A549 (cell line): Measurements from ENCODE around the gene MYOM1. TPM values are rescaled to one million over a fixed set of nuclear protein-coding genes. Genes with fewer than 3 reads are reported as not detected.

Source experiments
- ATAC-seq, 2 experiments: fragments of 200-7000 bp in 1 of 2; fragments of >200 bp in 1 of 2; cut with Nextera tagmentation in 1 of 2; cut with Tn5 transposase in 1 of 2; 3 replicates each; pipeline versions ENCODE4 v1.8.0 to v1.9.1; 2018 to 2020; ENCODE audit warnings: mild to moderate bottlenecking in 1 of 2, moderate library complexity in 1 of 2
- CTCF ChIA-PET: fragments of 300-600 bp; sonication (Branson Sonifier 250); formaldehyde crosslinking; extraction: SDS; loops from one replicate; lab custom pipeline; 2021; ENCODE audit warnings: antibody characterized with exemption, inconsistent platforms; lab: Yijun Ruan, JAX
- POLR2A ChIA-PET: fragments of 350-600 bp; formaldehyde crosslinking; extraction: SDS; loops from one replicate; lab custom pipeline; 2021; ENCODE audit warnings: antibody characterized with exemption, inconsistent platforms; lab: Yijun Ruan, JAX
- DNase-seq, 2 experiments: peaks; one replicate each; pipeline versions ENCODE4 v3.0.0 to v3.0.0-alpha.2; 2011 to 2016; ENCODE audit warnings: low read depth in 1 of 2, low spot score in 1 of 2
- FAIRE-seq: peaks from 2 replicates; lab custom pipeline; 2011; peaks lifted over from hg19 to GRCh38; lab: Jason Lieb, UNC
- H3K27ac ChIP-seq, 2 experiments: fragments of >200 bp; sonication (Bioruptor Twin); formaldehyde crosslinking; 3 replicates each; pipeline ENCODE4 v1.5.1; 2016 to 2017
- H3K4me1 ChIP-seq: fragments of >200 bp; sonication (Bioruptor Twin); formaldehyde crosslinking; 3 replicates; pipeline ENCODE4 v1.6.1; 2016
- H3K4me2 ChIP-seq: fragments of >200 bp; sonication (Bioruptor Twin); formaldehyde crosslinking; 3 replicates; pipeline ENCODE4 v1.6.1; 2016
- H3K4me3 ChIP-seq: fragments of >200 bp; sonication (Bioruptor Twin); formaldehyde crosslinking; 3 replicates; pipeline ENCODE4 v1.5.1; 2016
- H3K9me3 ChIP-seq: fragments of >200 bp; sonication (Bioruptor Twin); formaldehyde crosslinking; 3 replicates; pipeline ENCODE4 v1.6.1; 2016
- BCL3 ChIP-seq: fragments of >200 bp; sonication (Bioruptor Twin); formaldehyde crosslinking; IDR thresholded peaks from 3 replicates; pipeline ENCODE4 v1.6.1; 2016
- BHLHE40 ChIP-seq: IDR thresholded peaks from 2 replicates; pipeline ENCODE4 v1.6.1; 2012; ENCODE audit warnings: low read depth, low read length, inconsistent platforms
- CBX2 ChIP-seq: fragments of 200-600 bp; sonication (generic); IDR thresholded peaks from 2 replicates; pipeline ENCODE4 v1.6.1; 2016; ENCODE audit warnings: low read depth, mild to moderate bottlenecking, borderline replicate concordance
- CBX8 ChIP-seq: fragments of 200-600 bp; sonication (generic); IDR thresholded peaks from 2 replicates; pipeline ENCODE4 v1.6.1; 2016
- CEBPB ChIP-seq, 2 experiments: fragments of >200 bp in 1 of 2; sonication (Bioruptor Twin) in 1 of 2; formaldehyde crosslinking in 1 of 2; IDR thresholded peaks; 2 replicates each; pipeline ENCODE4 v1.6.1; 2012 to 2016
- CHD2 ChIP-seq: fragments of 150-350 bp; IDR thresholded peaks from 2 replicates; pipeline ENCODE4 v1.6.1; 2014; ENCODE audit warnings: low read length; ENCODE audit not compliant: partially characterized antibody
- E2F6 ChIP-seq: IDR thresholded peaks from 2 replicates; pipeline ENCODE4 v1.6.1; 2012; ENCODE audit warnings: low read depth, borderline replicate concordance
- EHF ChIP-seq: fragments of 250-450 bp; sonication (Bioruptor Pico); IDR thresholded peaks from 2 replicates; pipeline ENCODE4 v1.5.0; 2020; ENCODE audit warnings: mild to moderate bottlenecking
- EHMT2 ChIP-seq: fragments of 200-600 bp; sonication (generic); IDR thresholded peaks from 2 replicates; pipeline ENCODE4 v1.6.1; 2016; ENCODE audit warnings: antibody characterized with exemption, low read depth, mild to moderate bottlenecking, moderate library complexity
- FOSB ChIP-seq: fragments of 250-450 bp; sonication (Bioruptor Pico); IDR thresholded peaks from 2 replicates; pipeline ENCODE4 v1.5.0; 2020; ENCODE audit warnings: mild to moderate bottlenecking, moderate library complexity
- FOSL2 ChIP-seq, 2 experiments: fragments of 450-650 bp in 1 of 2; fragments of >200 bp in 1 of 2; sonication (Bioruptor Twin) in 1 of 2; formaldehyde crosslinking; IDR thresholded peaks; 2 replicates each; pipeline versions ENCODE4 v1.5.0 to v1.6.1; 2016 to 2020; ENCODE audit warnings: mild to moderate bottlenecking in 1 of 2, moderate library complexity in 1 of 2
- GATA3 ChIP-seq: IDR thresholded peaks from 2 replicates; pipeline ENCODE4 v1.6.1; 2012; ENCODE audit warnings: borderline replicate concordance
- HOXA7 ChIP-seq: fragments of 250-450 bp; sonication (Bioruptor Pico); IDR thresholded peaks from 2 replicates; pipeline ENCODE4 v1.5.0; 2020; ENCODE audit warnings: mild to moderate bottlenecking, moderate library complexity
- HOXB13 ChIP-seq: fragments of 250-450 bp; sonication (Bioruptor Pico); IDR thresholded peaks from 2 replicates; pipeline ENCODE4 v1.5.0; 2020; ENCODE audit warnings: low read depth, mild to moderate bottlenecking, moderate library complexity
- JUNB ChIP-seq: fragments of >200 bp; sonication (Bioruptor Twin); formaldehyde crosslinking; IDR thresholded peaks from 2 replicates; pipeline ENCODE4 v1.6.1; 2016
- MYC ChIP-seq: IDR thresholded peaks from 2 replicates; pipeline ENCODE4 v1.6.1; 2012; ENCODE audit warnings: mild to moderate bottlenecking, inconsistent platforms, low read length, improper control_type of control experiment, borderline replicate concordance
- NPAS2 ChIP-seq: fragments of 250-450 bp; sonication (Bioruptor Pico); IDR thresholded peaks from 2 replicates; pipeline ENCODE4 v1.8.0; 2022; ENCODE audit warnings: mild to moderate bottlenecking, moderate library complexity, borderline replicate concordance
- NR3C1 ChIP-seq: fragments of >200 bp; sonication (Bioruptor Twin); formaldehyde crosslinking; IDR thresholded peaks from 3 replicates; pipeline ENCODE4 v1.6.1; 2017
- PHF8 ChIP-seq: fragments of 200-600 bp; sonication (generic); IDR thresholded peaks from 2 replicates; pipeline ENCODE4 v1.6.1; 2016; ENCODE audit warnings: low read depth, mild to moderate bottlenecking, antibody characterized with exemption, moderate library complexity, borderline replicate concordance
- POLR2A ChIP-seq: IDR thresholded peaks from 2 replicates; pipeline ENCODE4 v1.6.1; 2012; ENCODE audit warnings: mild to moderate bottlenecking, low read length
- RAD21 ChIP-seq, 2 experiments: fragments of >200 bp in 1 of 2; sonication (Bioruptor Twin) in 1 of 2; formaldehyde crosslinking in 1 of 2; IDR thresholded peaks in 1 of 2; conservative IDR thresholded peaks in 1 of 2; 2 replicates in 1 of 2; 3 replicates in 1 of 2; pipeline ENCODE4 v1.6.1; 2012 to 2018; ENCODE audit warnings: inconsistent platforms in 1 of 2
- RARB ChIP-seq: fragments of 250-450 bp; sonication (Bioruptor Pico); IDR thresholded peaks from 2 replicates; pipeline ENCODE4 v1.8.0; 2021; ENCODE audit warnings: mild to moderate bottlenecking, moderate library complexity
- RFX5 ChIP-seq: fragments of 450-650 bp; IDR thresholded peaks from 2 replicates; pipeline ENCODE4 v1.7.1; 2014; ENCODE audit warnings: antibody characterized with exemption, mild to moderate bottlenecking, moderate library complexity
- RNF2 ChIP-seq: fragments of 200-600 bp; sonication (generic); IDR thresholded peaks from 2 replicates; pipeline ENCODE4 v1.6.1; 2016; ENCODE audit warnings: low read depth, mild to moderate bottlenecking, antibody characterized with exemption, moderate library complexity, borderline replicate concordance
- SMC3 ChIP-seq: fragments of >200 bp; sonication (Bioruptor Twin); formaldehyde crosslinking; IDR thresholded peaks from 3 replicates; pipeline ENCODE4 v1.6.1; 2018; ENCODE audit warnings: inconsistent platforms
- SREBF2 ChIP-seq: fragments of 450-650 bp; IDR thresholded peaks from 2 replicates; pipeline ENCODE4 v1.6.1; 2014; ENCODE audit warnings: mild to moderate bottlenecking, moderate library complexity
- TP53 ChIP-seq: fragments of 250-450 bp; sonication (Bioruptor Pico); IDR thresholded peaks from 2 replicates; pipeline ENCODE4 v1.5.0; 2021; ENCODE audit warnings: mild to moderate bottlenecking, moderate library complexity
- USF2 ChIP-seq: fragments of 450-650 bp; IDR thresholded peaks from 2 replicates; pipeline ENCODE4 v1.6.1; 2014; ENCODE audit warnings: antibody characterized with exemption
- ZC3H11A ChIP-seq: fragments of 450-650 bp; IDR thresholded peaks from 2 replicates; pipeline ENCODE4 v1.6.1; 2014; ENCODE audit warnings: antibody characterized with exemption, mild to moderate bottlenecking
- ZSCAN20 ChIP-seq: fragments of 250-450 bp; sonication (Bioruptor Pico); IDR thresholded peaks from 2 replicates; pipeline ENCODE4 v1.8.0; 2022; ENCODE audit warnings: mild to moderate bottlenecking, moderate library complexity
- WGBS: methylation state at CpG from one replicate; pipeline ENCODE4 v1.1.6; 2017; ENCODE audit errors: missing lambda C conversion rate; 5-methylcytosine and 5-hydroxymethylcytosine counted together
- polyA plus RNA-seq, 4 experiments: library from polyadenylated mRNA; depleted of rRNA in 3 of 4; stranded (reverse); fragments of >200 nt; fragmentation: RNase III in 1 of 4; extraction: RNeasy Plus Mini Kit Qiagen cat#74134 plus additional on column Dnase treatment in 1 of 4; gene quantifications; 2 replicates in 3 of 4; 3 replicates in 1 of 4; pipeline ENCODE4 v1.2.3, GENCODE V29; 2011 to 2017

Gene MYOM1
- polyA plus RNA-seq, 2 of the 4 experiments (the other 2 are of a cell fraction): 0.18 to 0.30 TPM

GRCh38 chr18:3157086-3157485, 62.7 kb downstream of the MYOM1 start (continued):
- TF ChIP-seq NPAS2 (CRISPR knock-in tag) (no peak), RAD21 (conservative IDR thresholded peaks at IDR 0.05 in 1 of 2, IDR thresholded peaks at IDR 0.05 in 1 of 2) (no peak), E2F6 (no peak), BCL3 (no peak), MYC (no peak)

- no peaks in the 10 kb centered on the region for H3K9me3 ChIP-seq
- peaks cover 10% of the 10 kb centered on the region; the same call in 1 of the 3 replicates for H3K4me1 ChIP-seq
- 95% methylated on average over 1 of the region's 1 CpG for WGBS
- no peak for FAIRE-seq
- TF ChIP-seq HOXA7 (CRISPR knock-in tag): no peak
- TF ChIP-seq SREBF2: no peak
- TF ChIP-seq RARB: no peak
- TF ChIP-seq SMC3: no peak
- no peak for TF ChIP-seq USF2
- no peak for TF ChIP-seq EHF (CRISPR knock-in tag)
- no peak for TF ChIP-seq FOSB (CRISPR knock-in tag)
- no peak for ATAC-seq
- H3K4me2 ChIP-seq: no peak overlapping the region
- CTCF ChIA-PET: interaction anchor here (0.7 to 1.6 kb wide), 3 partner anchors 89 to 223 kb away, joined by 3 read pairs; no protein-coding TSS in a partner anchor
- no peak for DNase-seq
- H3K27ac ChIP-seq: no peak overlapping the region
- no peak overlapping the region for H3K4me3 ChIP-seq
- POLR2A ChIA-PET: no interaction called here
Measured at GRCh38 chr18:3156325-3156640, 63.5 kb downstream of the MYOM1 start.

- Histone ChIP-seq H3K4me1 (peaks cover 10% of the 10 kb centered on the region; the same call in 1 of the 3 replicates), H3K9me3 (no peaks in the 10 kb centered on the region), H3K27ac (no peak overlapping the region; a peak in 1 of 6 replicates), H3K4me2 (no peak overlapping the region), H3K4me3 (no peak overlapping the region)
- WGBS: 77% methylated on average over 2 of the region's 2 CpGs
- ATAC-seq (no peak), DNase-seq (no peak), FAIRE-seq (no peak)
- TF ChIP-seq NR3C1: no peak
- no peak for TF ChIP-seq POLR2A
- TF ChIP-seq TP53 (CRISPR knock-in tag): no peak
- no peak for TF ChIP-seq PHF8
- no peak for TF ChIP-seq SMC3
- no peak for TF ChIP-seq HOXB13
- TF ChIP-seq ZC3H11A: no peak
- TF ChIP-seq GATA3: no peak
- TF ChIP-seq FOSL2 (IDR thresholded peaks at IDR 0.05): no peak
- TF ChIP-seq FOSL2 (CRISPR knock-in tag; IDR thresholded peaks at IDR 0.05): no peak
- no peak for TF ChIP-seq RNF2
- TF ChIP-seq EHMT2: no peak
- no peak for TF ChIP-seq CBX2
- TF ChIP-seq CBX8: no peak
- TF ChIP-seq RFX5: no peak
- TF ChIP-seq FOSB (CRISPR knock-in tag): no peak
- TF ChIP-seq CHD2: no peak
- no peak for TF ChIP-seq ZSCAN20 (CRISPR knock-in tag)
- no peak for TF ChIP-seq JUNB
- TF ChIP-seq BHLHE40: no peak
- no peak for TF ChIP-seq CEBPB (IDR thresholded peaks at IDR 0.05)
- ChIA-PET CTCF (interaction anchor here (1.6 kb wide), 1 partner anchor 92 kb away, joined by 5 read pairs; no protein-coding TSS in a partner anchor), POLR2A (no interaction called here)
Measured at GRCh38 chr18:3154214-3154613, 65.6 kb downstream of the MYOM1 start.
